Ascending aorta (tissue), 2 donors: ENCODE data around the gene LRP5. TPM values are rescaled to one million over a fixed set of nuclear protein-coding genes. Genes with fewer than 3 reads are reported as not detected.
A peak's percentile ranks its signal among the peaks of the same experiment; 100 is the strongest.

Experiments used
- DNase-seq, 2 donors: peaks; one replicate each; pipeline ENCODE4 v3.0.0-alpha.2; 2019; ENCODE audit warnings: low spot score in 2 of 2
- H3K27ac ChIP-seq, 2 donors: fragments of 200-600 bp; sonication (generic); one replicate each; pipeline ENCODE4 v1.5.1; 2016 to 2017; ENCODE audit warnings: mild to moderate bottlenecking in 1 of 2
- H3K27me3 ChIP-seq: fragments of 200-600 bp; sonication (generic); one replicate; pipeline ENCODE4 v1.5.1; 2017
- H3K36me3 ChIP-seq, 2 donors: fragments of 200-600 bp; sonication (generic); one replicate each; pipeline ENCODE4 v1.5.1; 2016
- H3K4me1 ChIP-seq, 2 donors: fragments of 200-600 bp; sonication (generic); one replicate each; pipeline ENCODE4 v1.5.1; 2016 to 2017; ENCODE audit warnings: mild to moderate bottlenecking in 1 of 2
- H3K4me3 ChIP-seq, 2 donors: fragments of 200-600 bp; sonication (generic); one replicate each; pipeline ENCODE4 v1.5.1; 2016 to 2017; ENCODE audit warnings: mild to moderate bottlenecking in 1 of 2
- H3K9me3 ChIP-seq, 2 donors: fragments of 200-600 bp; sonication (generic); one replicate each; pipeline ENCODE4 v1.5.1; 2016
- CTCF ChIP-seq, 3 experiments: fragments of 200-600 bp in 2 of 3; fragments of 450-650 bp in 1 of 3; sonication (generic) in 2 of 3; IDR thresholded peaks; one replicate each; pipeline ENCODE4 v1.5.1; 2016 to 2019; ENCODE audit warnings: antibody characterized with exemption in 3 of 3, mild to moderate bottlenecking in 1 of 3, moderate library complexity in 1 of 3
- intact Hi-C: fragments of 100-400 bp; cut with DNase I; formaldehyde crosslinking; loops from one replicate; pipeline ENCODE4 v1.15.1; 2023
- total RNA-seq: library from RNA; depleted of rRNA; stranded (reverse); fragments of >200 nt; gene quantifications from one replicate; pipeline ENCODE4 v1.1.0, GENCODE V29; 2016

Gene LRP5
- total RNA-seq, 1 donor from 2014 or later: 130 TPM

DNA sequence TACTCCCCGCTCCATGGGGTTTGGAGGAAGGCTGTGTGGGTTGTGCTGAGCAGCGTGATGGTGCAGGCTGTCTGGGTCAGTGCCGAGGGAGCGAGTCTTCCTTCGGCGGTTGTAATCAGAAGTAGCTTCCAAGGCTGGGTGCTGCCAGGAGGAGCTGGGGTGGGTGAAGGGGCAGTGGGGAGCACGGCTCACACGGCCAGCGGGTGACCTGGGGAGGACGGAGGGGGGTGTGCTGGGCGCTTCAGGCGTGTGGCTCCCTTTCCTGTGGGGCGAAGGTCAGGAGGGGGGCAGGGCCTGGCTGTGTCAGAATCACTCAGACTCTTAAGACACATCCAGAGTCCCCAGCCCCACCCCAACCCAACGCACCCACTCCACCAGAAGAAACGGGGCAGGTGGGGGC is 60.2 kb downstream of the LRP5 start:
- no peak for DNase-seq
- H3K27ac ChIP-seq: peak overlapping the region; percentile 95 to 96

GRCh38 chr11:68373189-68373814 is 60.9 kb downstream of the LRP5 start:
- H3K4me3 ChIP-seq: peak overlapping the region in 1 of 2 donors; percentile 51
- H3K36me3 ChIP-seq: no peaks in the 10 kb centered on the region
- H3K4me1 ChIP-seq: peaks cover 43 to 75% of the 10 kb centered on the region in 2 donors
- peak overlapping the region; percentile 95 to 96 for H3K27ac ChIP-seq
- H3K9me3 ChIP-seq: no peaks in the 10 kb centered on the region
- intact Hi-C loops: no loop called here
- H3K27me3 ChIP-seq: no peaks in the 10 kb centered on the region
- TF ChIP-seq CTCF (IDR thresholded peaks at IDR 0.05): no peak
- no peak for DNase-seq

More for the DNA sequence above, 60.2 kb downstream of the LRP5 start:
- intact Hi-C loops: no loop called here
- no peaks in the 10 kb centered on the region for H3K9me3 ChIP-seq
- no peak for TF ChIP-seq CTCF (IDR thresholded peaks at IDR 0.05)
- H3K27me3 ChIP-seq: no peaks in the 10 kb centered on the region
- peaks cover 43 to 72% of the 10 kb centered on the region in 2 donors for H3K4me1 ChIP-seq
- H3K4me3 ChIP-seq: no peak overlapping the region
- H3K36me3 ChIP-seq: peaks cover under 1 to 4% of the 10 kb centered on the region in 2 donors

GRCh38 chr11:68373815-68374501 is 61.6 kb downstream of the LRP5 start:
- Histone ChIP-seq H3K9me3 (no peaks in the 10 kb centered on the region), H3K36me3 (no peaks in the 10 kb centered on the region), H3K4me3 (peak overlapping the region; percentile 21 to 51), H3K27me3 (no peaks in the 10 kb centered on the region), H3K4me1 (peaks cover 43 to 75% of the 10 kb centered on the region in 2 donors), H3K27ac (peak overlapping the region; percentile 95 to 96)
- intact Hi-C loops: no loop called here
- TF ChIP-seq CTCF (IDR thresholded peaks at IDR 0.05): no peak
- DNase-seq: no peak

- no peak for DNase-seq
- no peak overlapping the region for H3K4me3 ChIP-seq
- intact Hi-C loops: no loop called here
- no peak for TF ChIP-seq CTCF (IDR thresholded peaks at IDR 0.05)
- H3K27ac ChIP-seq: peak overlapping the region; percentile 95 to 96
- no peaks in the 10 kb centered on the region for H3K27me3 ChIP-seq
- no peaks in the 10 kb centered on the region for H3K9me3 ChIP-seq
- H3K36me3 ChIP-seq: no peaks in the 10 kb centered on the region
- H3K4me1 ChIP-seq: peaks cover 43 to 75% of the 10 kb centered on the region in 2 donors
These were observed 62.1 kb downstream of the LRP5 start for GRCh38 chr11:68374531-68374930.

DNA sequence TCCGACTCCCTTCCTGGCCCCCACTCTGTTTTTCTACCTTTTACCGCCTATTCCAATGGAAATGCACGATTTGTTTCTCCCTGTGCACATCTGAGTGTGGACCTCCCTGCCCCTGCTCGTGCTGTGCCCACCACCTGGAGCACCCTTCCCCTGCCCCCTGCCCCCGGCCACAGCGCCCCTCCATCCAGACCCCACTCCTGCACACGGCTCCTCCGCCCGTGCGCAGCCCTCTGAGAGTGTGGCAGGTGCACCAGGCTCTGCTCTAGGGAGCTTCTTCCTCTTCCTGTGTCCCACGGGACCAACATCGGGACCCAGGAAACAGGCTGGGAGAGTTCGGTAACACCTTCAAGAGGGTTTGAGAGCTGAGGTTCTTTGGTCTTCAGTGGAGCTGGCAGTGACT is 62.9 kb downstream of the LRP5 start:
- Histone ChIP-seq H3K4me1 (peaks cover 37 to 76% of the 10 kb centered on the region in 2 donors), H3K27ac (peak overlapping the region; percentile 95 to 96), H3K9me3 (no peaks in the 10 kb centered on the region), H3K27me3 (no peaks in the 10 kb centered on the region), H3K4me3 (no peak overlapping the region), H3K36me3 (no peaks in the 10 kb centered on the region)
- DNase-seq: no peak
- TF ChIP-seq CTCF (IDR thresholded peaks at IDR 0.05): no peak
- intact Hi-C loops: no loop called here
